ENCODE data around the gene ZNF468. TPM values are rescaled to one million over a fixed set of nuclear protein-coding genes. Genes with fewer than 3 reads are reported as not detected.
"Not testable (repeated sequence)": the region's sequence is repeated elsewhere in the genome, so short reads cannot be mapped to it uniquely, and the experiment has no call there.

ZNF468 gene
- total and polyA plus RNA-seq, 2 donors (not counting 1 experiment from before 2014, with no cell fraction given) = 10.2 to 30.6 TPM

- no peak overlapping the region for H3K9ac ChIP-seq (ENCODE audit: insufficient read depth, low read length)
- TF ChIP-seq EZH2 (IDR thresholded peaks at IDR 0.05; ENCODE audit: low read length, missing control alignments) (no peak), CTCF (conservative IDR thresholded peaks at IDR 0.05 in 1 of 2, IDR thresholded peaks at IDR 0.05 in 1 of 2; ENCODE audit: low read depth in 1 of 2, low read length in 2 of 2) (no peak)
- H3K4me3 ChIP-seq (replicated peaks in 1 of 4; ENCODE audit: control extremely low read depth in 1 of 4, insufficient read depth in 1 of 4, low read depth in 3 of 4, low read length in 4 of 4) = no peak overlapping the region
- H2AFZ ChIP-seq (ENCODE audit: low read length) = no peak overlapping the region
- no peaks in the 10 kb centered on the region for H3K27me3 ChIP-seq (ENCODE audit: control insufficient read depth, insufficient read depth, low read length)
- H3K4me2 ChIP-seq (ENCODE audit: extremely low read depth, insufficient read depth, low read length) = no peak overlapping the region
- H3K79me2 ChIP-seq (ENCODE audit: control insufficient read depth, insufficient read depth, low read length) = no peaks in the 10 kb centered on the region
- no peak overlapping the region for H3K27ac ChIP-seq (ENCODE audit: insufficient read depth, low read length)
- no peaks in the 10 kb centered on the region for H4K20me1 ChIP-seq (ENCODE audit: control insufficient read depth, extremely low read depth, insufficient read depth, low read length)
- H3K36me3 ChIP-seq (ENCODE audit: control insufficient read depth, insufficient read depth, low read length) = no peaks in the 10 kb centered on the region
- H3K4me1 ChIP-seq (ENCODE audit: control insufficient read depth, extremely low read depth, insufficient read depth, low read length) = no peaks in the 10 kb centered on the region
- DNase-seq (ENCODE audit: low read depth in 2 of 2) = no peak
- no peaks in the 10 kb centered on the region for H3K9me3 ChIP-seq (ENCODE audit: control insufficient read depth, insufficient read depth, low read depth, low read length)
Measured at GRCh38 chr19:52825765-52826164, 31.7 kb downstream of the ZNF468 start.

GRCh38 chr19:52823676-52824075, 33.7 kb downstream of the ZNF468 start:
- Histone ChIP-seq H3K4me2 (ENCODE audit: extremely low read depth, insufficient read depth, low read length) (no peak overlapping the region), H3K27me3 (ENCODE audit: control insufficient read depth, insufficient read depth, low read length) (no peaks in the 10 kb centered on the region), H3K4me1 (ENCODE audit: control insufficient read depth, extremely low read depth, insufficient read depth, low read length) (no peaks in the 10 kb centered on the region), H3K79me2 (ENCODE audit: control insufficient read depth, insufficient read depth, low read length) (no peaks in the 10 kb centered on the region), H2AFZ (ENCODE audit: low read length) (no peak overlapping the region), H3K36me3 (ENCODE audit: control insufficient read depth, insufficient read depth, low read length) (no peaks in the 10 kb centered on the region), H3K9ac (ENCODE audit: insufficient read depth, low read length) (no peak overlapping the region), H3K9me3 (ENCODE audit: control insufficient read depth, insufficient read depth, low read depth, low read length) (no peaks in the 10 kb centered on the region), H3K27ac (ENCODE audit: insufficient read depth, low read length) (no peak overlapping the region), H4K20me1 (ENCODE audit: control insufficient read depth, extremely low read depth, insufficient read depth, low read length) (no peaks in the 10 kb centered on the region), H3K4me3 (replicated peaks in 1 of 4; ENCODE audit: control extremely low read depth in 1 of 4, insufficient read depth in 1 of 4, low read depth in 3 of 4, low read length in 4 of 4) (no peak overlapping the region)
- no peak for DNase-seq (ENCODE audit: low read depth in 2 of 2)
- TF ChIP-seq CTCF (conservative IDR thresholded peaks at IDR 0.05 in 1 of 2, IDR thresholded peaks at IDR 0.05 in 1 of 2; ENCODE audit: low read depth in 1 of 2, low read length in 2 of 2) = no peak
- no peak for TF ChIP-seq EZH2 (IDR thresholded peaks at IDR 0.05; ENCODE audit: low read length, missing control alignments)

- Histone ChIP-seq H3K4me3 (replicated peaks in 1 of 4; ENCODE audit: control extremely low read depth in 1 of 4, insufficient read depth in 1 of 4, low read depth in 3 of 4, low read length in 4 of 4) (peak within 1 kb of the TSS; percentile 56 to 82 (median 68)), H3K4me2 (ENCODE audit: extremely low read depth, insufficient read depth, low read length) (peak within 1 kb of the TSS; percentile 28), H3K27ac (ENCODE audit: insufficient read depth, low read length) (peak within 1 kb of the TSS; percentile 43), H3K9ac (ENCODE audit: insufficient read depth, low read length) (peak within 1 kb of the TSS; percentile 9), H2AFZ (ENCODE audit: low read length) (peak within 1 kb of the TSS; percentile 67)
- H3K79me2 ChIP-seq (ENCODE audit: control insufficient read depth, insufficient read depth, low read length); H4K20me1 ChIP-seq (ENCODE audit: control insufficient read depth, extremely low read depth, insufficient read depth, low read length); H3K4me1 ChIP-seq (ENCODE audit: control insufficient read depth, extremely low read depth, insufficient read depth, low read length); H3K36me3 ChIP-seq (ENCODE audit: control insufficient read depth, insufficient read depth, low read length); H3K27me3 ChIP-seq (ENCODE audit: control insufficient read depth, insufficient read depth, low read length); H3K9me3 ChIP-seq (ENCODE audit: control insufficient read depth, insufficient read depth, low read depth, low read length): not testable (repeated sequence)
- DNase-seq (ENCODE audit: low read depth in 2 of 2) = peak; percentile 32 to 50
Measured at GRCh38 chr19:52821204-52821960, 36.0 kb downstream of the ZNF468 start, which contains the start of gene ZNF28. Gene ZNF28 (minus strand): TSS chr19:52821633. CDS start chr19:52817958, 3,675 bp downstream.

- not testable (repeated sequence) for H3K79me2 ChIP-seq (ENCODE audit: control insufficient read depth, insufficient read depth, low read length); H3K36me3 ChIP-seq (ENCODE audit: control insufficient read depth, insufficient read depth, low read length); H3K27me3 ChIP-seq (ENCODE audit: control insufficient read depth, insufficient read depth, low read length); H2AFZ ChIP-seq (ENCODE audit: low read length); H3K4me1 ChIP-seq (ENCODE audit: control insufficient read depth, extremely low read depth, insufficient read depth, low read length); H4K20me1 ChIP-seq (ENCODE audit: control insufficient read depth, extremely low read depth, insufficient read depth, low read length); H3K9me3 ChIP-seq (ENCODE audit: control insufficient read depth, insufficient read depth, low read depth, low read length)
- Histone ChIP-seq H3K9ac (ENCODE audit: insufficient read depth, low read length) (peak overlapping the region; percentile 9), H3K4me3 (replicated peaks in 1 of 4; ENCODE audit: control extremely low read depth in 1 of 4, insufficient read depth in 1 of 4, low read depth in 3 of 4, low read length in 4 of 4) (peak overlapping the region; percentile 56 to 82 (median 68)), H3K27ac (ENCODE audit: insufficient read depth, low read length) (peak overlapping the region; percentile 43), H3K4me2 (ENCODE audit: extremely low read depth, insufficient read depth, low read length) (peak overlapping the region; percentile 28)
- DNase-seq (ENCODE audit: low read depth in 2 of 2) = peak; percentile 12 to 18
Measured at GRCh38 chr19:52820472-52821203, 36.8 kb downstream of the ZNF468 start.

Data from fibroblast of lung (primary cell).